GM19468 (cell line): Measurements from ENCODE around the gene SLC28A1.
"Not testable (repeated sequence)": the region's sequence is repeated elsewhere in the genome, so short reads cannot be mapped to it uniquely, and the experiment has no call there.

Experiments used
- ATAC-seq: cut with Tn5 transposase; IDR thresholded peaks from one replicate; pipeline ENCODE4 v1.9.1; 2021; ENCODE audit warnings: mild to moderate bottlenecking, moderate library complexity, moderate number of reproducible peaks; ENCODE audit not compliant: unreplicated experiment; ENCODE audit errors: extremely low read depth

SLC28A1 gene

GRCh38 chr15:84987351-84987750 is 102.9 kb downstream of the SLC28A1 start:
- ATAC-seq = not testable (repeated sequence)

GRCh38 chr15:84987949-84988624 is 103.6 kb downstream of the SLC28A1 start:
- no peak for ATAC-seq

GRCh38 chr15:84988909-84989644 is 104.6 kb downstream of the SLC28A1 start:
- ATAC-seq = no peak

- ATAC-seq = no peak
These were observed 106.0 kb downstream of the SLC28A1 start for GRCh38 chr15:84990507-84990906.

DNA sequence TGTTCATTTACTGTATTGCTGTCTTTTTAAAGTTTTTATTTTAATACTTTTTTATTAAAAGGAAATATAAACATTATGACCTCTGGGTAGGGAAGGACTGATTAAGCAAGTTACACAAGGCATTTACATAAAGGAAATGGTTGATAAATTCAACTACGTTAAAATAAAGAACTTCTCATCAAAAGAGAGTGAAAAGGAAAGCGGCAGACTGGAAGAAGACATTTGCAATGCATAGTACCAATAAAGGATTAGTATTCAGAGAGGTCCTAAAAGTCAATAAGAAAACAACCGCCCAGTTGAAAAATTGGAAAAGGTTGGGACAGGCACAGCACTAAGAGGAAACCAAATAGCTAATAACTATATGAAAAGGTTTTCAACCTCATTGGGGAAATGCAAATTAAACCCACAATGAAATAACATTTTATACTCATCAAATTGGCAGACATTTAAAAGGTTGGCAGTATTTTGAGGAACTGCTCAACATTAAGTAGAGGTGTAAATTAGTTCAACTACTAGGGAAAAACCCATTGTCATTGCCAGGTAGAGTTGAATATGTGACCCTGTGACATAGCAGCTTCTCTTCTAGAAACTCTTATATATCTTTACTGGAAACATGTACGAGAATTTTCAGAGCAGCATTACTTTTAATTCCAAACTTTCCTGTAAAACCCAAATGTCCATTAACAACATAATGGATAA is 106.7 kb downstream of the SLC28A1 start:
- no peak for ATAC-seq

DNA sequence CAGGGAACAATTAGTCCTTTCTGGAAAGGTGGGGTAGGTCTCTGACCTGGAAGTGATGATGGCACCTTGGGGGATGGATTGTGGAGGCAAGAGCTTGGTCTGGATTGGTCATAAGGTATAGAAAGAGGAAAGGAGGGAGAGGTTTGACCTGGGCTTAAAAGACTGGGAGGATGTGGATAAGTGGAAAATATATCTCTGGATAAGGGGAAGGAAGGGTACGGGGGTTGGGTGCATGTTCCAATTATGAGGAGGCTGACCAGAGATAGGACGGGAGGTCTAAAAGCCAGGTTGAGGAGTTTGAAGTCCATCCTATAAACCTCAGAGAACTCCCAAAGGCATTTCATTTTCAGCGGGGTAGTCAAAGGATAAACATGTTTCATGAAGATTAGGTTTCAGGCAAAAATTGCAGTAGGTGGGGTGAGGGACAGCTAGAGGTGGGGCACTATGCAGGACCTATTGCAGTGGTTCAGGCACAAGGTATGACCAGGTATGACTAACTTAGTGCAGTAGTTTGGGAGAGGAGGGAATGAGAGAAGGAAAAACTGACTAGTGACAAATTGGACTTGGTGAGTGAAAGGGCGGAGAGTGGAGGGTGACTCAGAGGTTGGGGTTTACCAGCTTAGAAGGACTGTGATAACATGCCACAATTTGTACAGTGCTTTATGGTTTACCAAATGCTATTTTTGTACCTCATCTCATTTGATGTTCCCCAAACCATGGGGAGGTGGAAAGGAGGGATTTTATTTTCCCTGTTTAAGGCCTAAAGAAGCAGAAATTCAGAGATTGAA is 107.9 kb downstream of the SLC28A1 start:
- no peak for ATAC-seq
